Cardiac fibroblast (primary cell): ENCODE data around the gene NDUFS3.
"Not testable (repeated sequence)": the region's sequence is repeated elsewhere in the genome, so short reads cannot be mapped to it uniquely, and the experiment has no call there.

Experiments
- DNase-seq, 2 donors: peaks; one replicate each; pipeline versions ENCODE4 v3.0.0 to v3.0.0-alpha.2; 2010; ENCODE audit warnings: low read depth in 2 of 2
- H3K4me3 ChIP-seq, 2 donors: replicated peaks in 1 of 2; 1 replicate in 1 of 2; 2 replicates in 1 of 2; pipeline ENCODE4 v1.5.1; 2011; ENCODE audit warnings: low read depth in 2 of 2, low read length in 2 of 2, mild to moderate bottlenecking in 2 of 2, moderate library complexity in 1 of 2
- CTCF ChIP-seq: IDR thresholded peaks from one replicate; pipeline ENCODE4 v1.5.1; 2011; ENCODE audit warnings: low read depth, mild to moderate bottlenecking, low read length, inconsistent platforms

NDUFS3 gene

GRCh38 chr11:47550288-47551047 is 28.4 kb upstream of the NDUFS3 start:
- H3K4me3 ChIP-seq, result no peak overlapping the region
- TF ChIP-seq CTCF, result no peak
- DNase-seq, result peak in 1 of 2 donors; percentile 48

- DNase-seq, result peak in 1 of 2 donors; percentile 44
- TF ChIP-seq CTCF, result peak; percentile 40
- peak overlapping the region in 1 of 2 donors; percentile 97 for H3K4me3 ChIP-seq
Measured at GRCh38 chr11:47551086-47551485, 27.8 kb upstream of the NDUFS3 start.

GRCh38 chr11:47552056-47552565 is 26.8 kb upstream of the NDUFS3 start:
- TF ChIP-seq CTCF, result no peak
- peak overlapping the region; percentile 97 to 98 for H3K4me3 ChIP-seq
- DNase-seq, result peak; percentile 51 to 60

DNA sequence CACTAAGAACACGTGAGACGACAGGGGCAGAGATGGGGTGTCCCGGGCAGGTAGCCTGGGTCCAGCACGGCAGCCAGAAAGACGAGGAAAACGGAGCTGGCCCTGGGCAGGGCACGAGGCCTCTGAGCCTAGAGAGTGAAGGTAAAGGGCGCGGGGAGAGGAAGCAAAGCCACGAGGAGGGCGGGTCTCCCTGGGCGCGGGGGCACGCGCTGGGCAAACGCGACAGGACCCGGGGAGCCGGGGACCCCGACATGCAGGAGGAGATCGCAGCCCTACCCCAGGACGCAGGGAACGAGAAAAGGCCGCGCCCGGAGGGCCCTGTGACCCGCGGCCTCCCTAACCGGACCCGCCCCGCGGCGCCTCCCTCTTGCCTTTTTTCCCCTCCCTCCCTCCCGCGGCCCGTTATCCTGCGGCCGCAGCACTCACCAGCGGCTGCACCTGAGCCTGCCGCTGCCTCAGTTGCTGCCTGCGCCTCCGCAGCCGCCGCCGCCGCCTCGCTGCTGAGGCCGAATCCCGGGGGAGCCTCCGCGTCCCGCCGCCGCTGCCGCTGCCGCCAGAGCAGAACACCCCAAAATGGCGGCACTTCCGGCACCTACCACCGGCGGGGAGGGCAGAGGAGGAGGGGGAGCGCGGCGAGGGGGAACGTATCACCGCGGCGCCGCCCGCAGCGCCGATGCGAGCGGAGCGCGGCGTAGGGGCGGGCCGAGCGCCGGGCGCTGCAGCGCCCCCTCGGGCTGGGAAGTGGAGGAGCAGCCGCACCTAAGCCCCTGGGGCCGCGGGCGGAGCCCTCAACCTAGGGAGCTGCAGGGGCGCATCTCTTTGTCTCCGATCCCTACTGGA is 26.1 kb upstream of the NDUFS3 start, which contains the start of gene CELF1:
CELF1 (minus strand) TSS at position 567 of the 840 bp plus-strand sequence. CDS start 53,609 bp downstream, outside the sequence.
- H3K4me3 ChIP-seq, result peak within 1 kb of the TSS; percentile 97 to 98
- peak; percentile 85 to 92 for DNase-seq
- peak; percentile 55 for TF ChIP-seq CTCF

DNA sequence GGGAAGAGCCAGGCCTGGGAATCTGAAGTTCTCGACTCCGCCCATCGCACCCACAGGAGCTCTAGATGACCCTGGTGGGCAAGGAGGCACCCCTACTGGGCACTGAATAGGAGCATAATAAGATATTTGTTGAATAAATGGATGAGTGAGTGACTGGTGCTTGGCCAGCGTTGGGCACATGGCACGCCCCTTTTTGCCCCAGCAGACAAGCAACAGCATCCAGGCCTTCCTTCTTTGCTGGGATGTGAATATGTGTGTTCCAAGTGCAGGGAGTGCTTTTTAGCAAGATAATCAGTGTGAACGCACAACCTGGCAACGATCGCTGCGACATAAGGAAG is 25.5 kb upstream of the NDUFS3 start:
- TF ChIP-seq CTCF, result no peak
- peak overlapping the region; percentile 43 to 52 for H3K4me3 ChIP-seq
- DNase-seq, result peak in 1 of 2 donors; percentile 55

DNA sequence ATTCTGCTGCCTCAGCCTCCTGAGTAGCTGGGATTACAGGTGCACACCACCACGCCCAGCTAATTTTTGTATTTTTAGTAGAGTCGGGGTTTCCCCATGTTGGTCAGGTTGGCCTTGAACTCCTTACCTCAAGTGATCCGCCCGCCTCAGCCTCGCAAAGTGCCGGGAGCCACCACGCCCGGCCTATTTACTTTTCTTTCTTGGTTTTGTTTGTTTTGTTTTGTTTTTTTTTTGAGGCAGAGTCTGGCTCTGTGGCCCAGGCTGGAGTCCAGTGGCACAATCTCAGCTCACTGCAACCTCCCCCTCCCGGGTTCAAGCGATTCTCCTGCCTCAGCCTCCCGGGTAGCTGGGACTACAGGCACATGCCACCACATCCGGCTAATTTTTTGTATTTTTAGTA is 21.9 kb upstream of the NDUFS3 start:
- H3K4me3 ChIP-seq, result not testable (repeated sequence)

GRCh38 chr11:47558695-47559094 is 20.2 kb upstream of the NDUFS3 start:
- H3K4me3 ChIP-seq, result no peak overlapping the region
- DNase-seq, result no peak
- no peak for TF ChIP-seq CTCF

More for the DNA sequence above, 21.9 kb upstream of the NDUFS3 start:
- DNase-seq, result not testable (repeated sequence)
